Caco-2 (cell line): ENCODE data around the gene FADD. TPM values are rescaled to one million over a fixed set of nuclear protein-coding genes. Genes with fewer than 3 reads are reported as not detected.

ENCODE experiments used
- BruUV-seq: library from RNA; stranded (reverse); fragments of 400-500 nt; replicated peaks from 2 replicates; lab custom pipeline; 2021; lab: Mats Ljungman, UMichigan
- CTCF ChIA-PET: fragments of 300-600 bp; sonication (Branson Sonifier 250); formaldehyde crosslinking; loops from one replicate; lab custom pipeline; 2022; ENCODE audit warnings: antibody characterized with exemption; lab: Charles Lee
- POLR2A ChIA-PET: fragments of 300-600 bp; sonication (Branson Sonifier 250); formaldehyde crosslinking; loops from one replicate; lab custom pipeline; 2022; ENCODE audit warnings: antibody characterized with exemption; lab: Charles Lee
- DNase-seq, 2 experiments: peaks; one replicate each; pipeline versions ENCODE4 v3.0.0 to v3.0.0-alpha.2; 2020 to 2022
- H3K27me3 ChIP-seq: replicated peaks from 2 replicates; pipeline ENCODE4 v1.6.0; 2011; ENCODE audit warnings: low read length; ENCODE audit not compliant: control insufficient read depth, insufficient read depth
- H3K36me3 ChIP-seq: 2 replicates; pipeline ENCODE4 v1.5.1; 2011; ENCODE audit warnings: low read length; ENCODE audit not compliant: control insufficient read depth, insufficient read depth
- H3K4me1 ChIP-seq: fragments of 250-450 bp; sonication (Bioruptor Pico); 2 replicates; pipeline ENCODE4 v1.5.1; 2020; ENCODE audit warnings: mild to moderate bottlenecking
- H3K4me3 ChIP-seq: 2 replicates; pipeline ENCODE4 v1.5.1; 2011; ENCODE audit warnings: low read depth, mild to moderate bottlenecking, control low read depth, low read length
- H3K9me3 ChIP-seq: fragments of 250-450 bp; sonication (Bioruptor Pico); 2 replicates; pipeline ENCODE4 v1.5.1; 2020; ENCODE audit warnings: mild to moderate bottlenecking, moderate library complexity
- H3K27ac Mint-ChIP-seq: one replicate; pipeline ENCODE4 v1.8.0; 2022; ENCODE audit warnings: mixed read lengths; ENCODE audit not compliant: unreplicated experiment
- H3K27me3 Mint-ChIP-seq: one replicate; pipeline ENCODE4 v1.8.0; 2022; ENCODE audit warnings: mixed read lengths; ENCODE audit not compliant: insufficient read depth, unreplicated experiment
- H3K36me3 Mint-ChIP-seq: one replicate; pipeline ENCODE4 v1.8.0; 2022; ENCODE audit warnings: mild to moderate bottlenecking, mixed read lengths; ENCODE audit not compliant: insufficient read depth, unreplicated experiment
- H3K4me1 Mint-ChIP-seq: one replicate; pipeline ENCODE4 v1.8.0; 2022; ENCODE audit warnings: low read depth, mixed read lengths; ENCODE audit not compliant: unreplicated experiment
- H3K4me3 Mint-ChIP-seq: one replicate; pipeline ENCODE4 v1.8.0; 2022; ENCODE audit warnings: mild to moderate bottlenecking, moderate library complexity, mixed read lengths; ENCODE audit not compliant: unreplicated experiment
- H3K9me3 Mint-ChIP-seq: one replicate; pipeline ENCODE4 v1.8.0; 2022; ENCODE audit warnings: mixed read lengths; ENCODE audit not compliant: unreplicated experiment
- CTCF ChIP-seq, 2 experiments: fragments of 200-600 bp in 1 of 2; IDR thresholded peaks; 1 replicate in 1 of 2; 2 replicates in 1 of 2; pipeline versions ENCODE4 v1.5.1 to v1.8.0; 2011 to 2022; ENCODE audit warnings: antibody characterized with exemption in 1 of 2, control low read depth in 1 of 2, inconsistent platforms in 1 of 2, low read depth in 1 of 2, low read length in 1 of 2, mild to moderate bottlenecking in 1 of 2, moderate library complexity in 1 of 2; ENCODE audit not compliant: insufficient read depth in 1 of 2, severe bottlenecking in 1 of 2, unreplicated experiment in 1 of 2
- intact Hi-C: fragments of 100-400 bp; cut with micrococcal nuclease; formaldehyde crosslinking; loops from one replicate; pipeline ENCODE4 v1.10.0; 2022; ENCODE audit not compliant: unreplicated experiment
- total RNA-seq: library from RNA; stranded (reverse); gene quantifications from 2 replicates; pipeline ENCODE4 v1.2.3, GENCODE V29; 2022

FADD gene
- total RNA-seq, 1 experiment from 2014 or later: 51.3 TPM

- Histone ChIP-seq H3K27me3 (no peaks in the 10 kb centered on the region), H3K36me3 (peaks cover 7% of the 10 kb centered on the region), H3K4me3 (no peak overlapping the region), H3K4me1 (peaks cover 15% of the 10 kb centered on the region), H3K9me3 (no peaks in the 10 kb centered on the region)
- no TSS peak for BruUV-seq
- POLR2A ChIA-PET: interaction anchor here (0.5 to 0.6 kb wide), 2 partner anchors 266 to 514 kb away, joined by 4 to 7 read pairs; no protein-coding TSS in a partner anchor
- TF ChIP-seq CTCF (IDR thresholded peaks at IDR 0.05; ENCODE audit: insufficient read depth in 1 of 2, low read depth in 1 of 2, low read length in 1 of 2, severe bottlenecking in 1 of 2, unreplicated experiment in 1 of 2): no peak
- Mint-ChIP-seq H3K27me3 (no peaks in the 10 kb centered on the region), H3K9me3 (no peaks in the 10 kb centered on the region), H3K36me3 (peaks cover 61% of the 10 kb centered on the region), H3K27ac (no peak overlapping the region), H3K4me3 (no peak overlapping the region), H3K4me1 (peaks cover 28% of the 10 kb centered on the region)
- no peak for DNase-seq
- CTCF ChIA-PET: no interaction called here
- intact Hi-C loops: no loop called here
These were observed 3.9 kb downstream of the FADD start for GRCh38 chr11:70206982-70207376.

DNA sequence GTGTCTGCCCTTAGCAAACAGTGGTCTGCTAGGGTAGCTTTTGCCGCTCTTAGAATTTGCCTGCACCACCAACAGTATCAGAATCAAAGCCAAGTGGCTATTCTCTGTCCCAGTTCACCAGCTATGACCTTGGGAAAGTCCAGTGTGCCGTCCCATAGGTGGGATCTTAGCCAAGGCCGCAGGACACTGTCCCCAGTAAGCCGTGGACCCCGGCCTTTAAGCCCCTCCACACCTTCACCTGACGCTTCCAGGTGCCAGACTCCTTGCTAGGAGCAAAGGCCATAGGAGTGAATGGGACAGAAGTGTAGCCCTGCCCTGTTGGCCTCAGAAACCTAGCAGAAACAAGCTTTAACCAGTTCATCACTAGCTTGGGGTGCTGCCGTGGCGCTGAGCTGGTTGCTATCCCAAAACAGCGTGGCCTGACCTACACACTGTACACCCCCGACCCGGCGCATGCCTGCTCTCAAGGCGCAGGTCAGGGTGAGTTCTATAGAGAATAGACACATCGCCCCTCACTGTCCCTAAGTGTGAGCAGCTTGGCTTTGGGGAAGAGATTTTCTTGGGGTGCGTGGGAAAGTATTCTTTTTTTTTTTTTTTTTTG lies 4.5 kb downstream of the FADD start:
- no peaks in the 10 kb centered on the region for H3K9me3 ChIP-seq
- H3K4me3 ChIP-seq: no peak overlapping the region
- no peaks in the 10 kb centered on the region for H3K27me3 ChIP-seq
- Mint-ChIP-seq H3K9me3 (no peaks in the 10 kb centered on the region), H3K36me3 (peaks cover 66% of the 10 kb centered on the region), H3K4me1 (peaks cover 31% of the 10 kb centered on the region), H3K27ac (no peak overlapping the region), H3K27me3 (no peaks in the 10 kb centered on the region), H3K4me3 (no peak overlapping the region)
- POLR2A ChIA-PET: interaction anchor here (0.5 to 0.6 kb wide), 3 partner anchors 267 to 964 kb away, joined by 3 to 7 read pairs (median 4); no protein-coding TSS in a partner anchor
- H3K36me3 ChIP-seq: peaks cover 7% of the 10 kb centered on the region
- no TSS peak for BruUV-seq
- no peak for TF ChIP-seq CTCF (IDR thresholded peaks at IDR 0.05; ENCODE audit: insufficient read depth in 1 of 2, low read depth in 1 of 2, low read length in 1 of 2, severe bottlenecking in 1 of 2, unreplicated experiment in 1 of 2)
- no peak for DNase-seq
- H3K4me1 ChIP-seq: peaks cover 22% of the 10 kb centered on the region
- intact Hi-C loops: no loop called here
- CTCF ChIA-PET: no interaction called here

GRCh38 chr11:70209391-70209912 lies 6.4 kb downstream of the FADD start:
- Mint-ChIP-seq H3K9me3 (no peaks in the 10 kb centered on the region), H3K4me1 (peaks cover 36% of the 10 kb centered on the region), H3K4me3 (no peak overlapping the region), H3K36me3 (peaks cover 51% of the 10 kb centered on the region), H3K27ac (no peak overlapping the region), H3K27me3 (no peaks in the 10 kb centered on the region)
- peaks cover 31% of the 10 kb centered on the region for H3K4me1 ChIP-seq
- peaks cover 7% of the 10 kb centered on the region for H3K36me3 ChIP-seq
- no peak overlapping the region for H3K4me3 ChIP-seq
- DNase-seq: no peak
- no TSS peak for BruUV-seq
- POLR2A ChIA-PET: no interaction called here
- CTCF ChIA-PET: no interaction called here
- intact Hi-C loops: no loop called here
- no peaks in the 10 kb centered on the region for H3K27me3 ChIP-seq
- TF ChIP-seq CTCF (IDR thresholded peaks at IDR 0.05; ENCODE audit: insufficient read depth in 1 of 2, low read depth in 1 of 2, low read length in 1 of 2, severe bottlenecking in 1 of 2, unreplicated experiment in 1 of 2): no peak
- H3K9me3 ChIP-seq: no peaks in the 10 kb centered on the region
